Glomerular visceral epithelial cell (primary cell): ENCODE measurements around the gene ZNF606.
A peak's percentile ranks its signal among the peaks of the same experiment; 100 is the strongest.

Source experiments
- DNase-seq: peaks from one replicate; pipeline ENCODE4 v3.0.0-alpha.2; 2016; ENCODE audit errors: extremely low spot score

The ZNF606 gene

GRCh38 chr19:58002384-58003173, at the start of gene ZNF606:
TSS of gene ZNF606 (minus strand) at chr19:58002820. CDS start at chr19:58001319, 1,501 bp downstream.
- peak; percentile 85 for DNase-seq

GRCh38 chr19:58052256-58052655, 49.6 kb upstream of the ZNF606 start:
- DNase-seq, result no peak

GRCh38 chr19:58047672-58048071, 45.1 kb upstream of the ZNF606 start:
- no peak for DNase-seq

GRCh38 chr19:58046856-58047255, 44.2 kb upstream of the ZNF606 start:
- DNase-seq, result no peak

GRCh38 chr19:58045411-58046050, 42.9 kb upstream of the ZNF606 start:
- no peak for DNase-seq

- no peak for DNase-seq
These were observed 42.3 kb upstream of the ZNF606 start for GRCh38 chr19:58044886-58045285.

- DNase-seq, result no peak
These were observed 41.8 kb upstream of the ZNF606 start for GRCh38 chr19:58044391-58044790.

- DNase-seq, result no peak
These were observed 40.1 kb upstream of the ZNF606 start for GRCh38 chr19:58042495-58043340.

- DNase-seq, result no peak
These were observed 38.3 kb upstream of the ZNF606 start for GRCh38 chr19:58040751-58041525.

GRCh38 chr19:58038688-58039204, 36.1 kb upstream of the ZNF606 start:
- no peak for DNase-seq

- DNase-seq, result no peak
These were observed 35.5 kb upstream of the ZNF606 start for GRCh38 chr19:58037927-58038687.

- no peak for DNase-seq
These were observed 33.2 kb upstream of the ZNF606 start for GRCh38 chr19:58035863-58036262.

GRCh38 chr19:58034477-58034793, 31.8 kb upstream of the ZNF606 start:
- no peak for DNase-seq

- DNase-seq, result no peak
These were observed 31.3 kb upstream of the ZNF606 start, which contains the start of gene ZSCAN1 for GRCh38 chr19:58033741-58034476. TSS of gene ZSCAN1 (plus strand) at chr19:58034025. CDS start at chr19:58037837, 3,812 bp downstream.

GRCh38 chr19:58024661-58025060, 22.0 kb upstream of the ZNF606 start:
- DNase-seq, result no peak

GRCh38 chr19:58022283-58022660, 19.7 kb upstream of the ZNF606 start:
- DNase-seq, result no peak

- DNase-seq, result no peak
These were observed 19.1 kb upstream of the ZNF606 start for GRCh38 chr19:58021541-58022282.

GRCh38 chr19:58020129-58020528, 17.5 kb upstream of the ZNF606 start:
- DNase-seq, result no peak

- DNase-seq, result no peak
These were observed 11.5 kb upstream of the ZNF606 start for GRCh38 chr19:58014141-58014540.
